ENCODE measurements around the gene KCNE2. TPM values are rescaled to one million over a fixed set of nuclear protein-coding genes. Genes with fewer than 3 reads are reported as not detected.
"Not testable (repeated sequence)": the region's sequence is repeated elsewhere in the genome, so short reads cannot be mapped to it uniquely, and the experiment has no call there.

Gene KCNE2
- total RNA-seq, 2 donors from 2014 or later, result not detected

DNA sequence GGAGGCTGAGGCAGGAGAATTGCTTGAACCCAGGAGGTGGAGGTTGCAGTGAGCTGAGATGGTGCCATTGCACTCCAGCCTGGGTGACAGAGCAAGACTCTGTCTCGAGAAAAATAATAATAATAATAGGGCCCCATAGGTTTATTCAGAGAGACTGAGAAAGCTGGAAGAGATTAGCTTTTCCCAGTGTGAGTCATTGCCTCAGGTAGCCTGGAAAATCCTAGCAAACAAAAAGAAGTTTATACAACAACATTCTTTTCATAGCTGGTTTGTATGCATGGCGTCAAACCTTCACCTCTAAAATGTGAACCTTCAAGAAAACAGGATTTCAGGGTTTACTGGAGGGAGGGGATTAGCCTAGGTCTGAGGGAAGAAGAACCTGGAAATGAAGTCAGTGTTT is 19.3 kb downstream of the KCNE2 start:
- DNase-seq (ENCODE audit: low spot score); H3K4me1 ChIP-seq (ENCODE audit: control insufficient read depth in 1 of 2, low read depth in 2 of 2); H3K9me3 ChIP-seq; H3K36me3 ChIP-seq; H3K27ac ChIP-seq; H3K4me3 ChIP-seq; H3K27me3 ChIP-seq (replicated peaks; ENCODE audit: insufficient read depth); ATAC-seq (ENCODE audit: insufficient number of reproducible peaks, low FRiP score, low read depth): not testable (repeated sequence)

DNA sequence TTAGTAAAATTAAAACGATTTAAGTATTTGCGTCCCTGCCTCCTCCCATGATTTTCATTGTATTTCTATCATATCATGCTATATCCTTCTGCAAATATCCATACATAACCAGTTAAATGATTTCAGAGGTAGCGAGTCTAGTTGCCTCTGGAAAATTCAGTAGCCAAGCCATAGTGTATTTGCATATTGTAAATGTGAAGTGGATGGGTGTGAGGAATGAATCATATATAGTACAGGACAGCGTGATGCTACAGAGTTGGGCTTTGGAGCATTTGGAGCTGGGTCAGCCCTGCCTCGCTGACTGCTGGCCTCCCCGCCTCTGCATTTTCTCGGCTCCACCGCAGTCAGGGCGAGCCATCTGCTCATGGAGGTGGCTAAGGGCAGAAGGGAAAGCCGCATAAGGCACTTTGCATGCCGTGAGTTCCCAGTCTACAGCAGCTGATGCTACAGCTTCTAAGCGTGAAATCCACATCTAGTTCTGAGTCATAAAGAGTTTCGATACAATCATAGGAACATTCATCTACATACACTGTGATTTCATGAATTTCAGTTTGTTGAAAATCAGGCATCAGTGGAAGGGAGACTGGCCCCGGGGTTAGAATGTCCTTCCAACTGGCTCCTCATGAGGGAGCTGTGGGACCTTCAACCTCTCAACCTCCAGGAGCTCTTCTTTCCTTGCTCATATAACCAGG is 20.1 kb downstream of the KCNE2 start:
- ATAC-seq (ENCODE audit: insufficient number of reproducible peaks, low FRiP score, low read depth), result not testable (repeated sequence)

DNA sequence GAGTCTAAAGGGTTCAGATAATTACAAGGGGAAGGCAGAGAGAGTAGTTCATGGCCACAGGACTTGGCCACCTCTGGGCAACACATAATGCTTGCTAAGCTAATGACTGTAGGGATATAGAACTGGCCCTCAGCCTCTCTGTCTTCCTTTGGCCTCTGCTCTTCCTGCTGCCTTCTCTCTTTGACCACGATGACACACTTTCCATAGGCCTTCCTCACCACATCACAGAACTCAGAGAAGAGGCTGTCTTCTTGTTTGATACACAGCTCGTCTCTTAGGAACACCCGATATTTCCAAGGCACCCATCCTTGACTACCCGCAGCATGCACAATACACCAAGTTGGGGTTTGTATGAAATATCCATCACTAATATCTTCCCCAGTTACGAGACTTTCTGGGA is 36.7 kb downstream of the KCNE2 start:
- H3K27me3 ChIP-seq (replicated peaks; ENCODE audit: insufficient read depth); H3K36me3 ChIP-seq; ATAC-seq (ENCODE audit: insufficient number of reproducible peaks, low FRiP score, low read depth); DNase-seq (ENCODE audit: low spot score); H3K9me3 ChIP-seq; H3K4me1 ChIP-seq (ENCODE audit: control insufficient read depth in 1 of 2, low read depth in 2 of 2); H3K4me3 ChIP-seq; H3K27ac ChIP-seq: not testable (repeated sequence)

More for the DNA sequence above, 20.1 kb downstream of the KCNE2 start:
- not testable (repeated sequence) for DNase-seq (ENCODE audit: low spot score); H3K4me3 ChIP-seq; H3K4me1 ChIP-seq (ENCODE audit: control insufficient read depth in 1 of 2, low read depth in 2 of 2); H3K36me3 ChIP-seq; H3K27ac ChIP-seq; H3K27me3 ChIP-seq (replicated peaks; ENCODE audit: insufficient read depth); H3K9me3 ChIP-seq

DNA sequence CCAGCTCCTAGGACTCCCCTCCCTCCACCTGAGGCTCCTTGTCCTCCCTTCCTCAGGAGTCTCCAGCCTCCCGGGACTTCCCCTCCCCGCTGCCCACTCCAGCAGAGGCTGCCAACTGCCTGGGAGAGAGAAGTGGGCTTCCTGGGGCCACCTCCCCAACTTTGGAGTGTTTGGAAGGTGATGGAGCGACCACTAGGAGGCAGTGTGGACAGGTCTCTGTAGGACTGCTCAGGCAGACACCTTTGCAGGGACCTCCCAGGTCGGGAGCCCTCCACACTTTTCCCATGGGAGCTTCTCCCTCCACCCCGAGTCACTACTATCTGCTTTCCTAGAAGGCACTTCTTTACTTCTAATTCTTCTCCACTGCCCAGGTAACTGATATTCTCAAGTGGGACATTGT is 40.9 kb downstream of the KCNE2 start:
- not testable (repeated sequence) for H3K36me3 ChIP-seq; H3K4me3 ChIP-seq; ATAC-seq (ENCODE audit: insufficient number of reproducible peaks, low FRiP score, low read depth); H3K4me1 ChIP-seq (ENCODE audit: control insufficient read depth in 1 of 2, low read depth in 2 of 2); DNase-seq (ENCODE audit: low spot score); H3K27ac ChIP-seq; H3K9me3 ChIP-seq; H3K27me3 ChIP-seq (replicated peaks; ENCODE audit: insufficient read depth)

DNA sequence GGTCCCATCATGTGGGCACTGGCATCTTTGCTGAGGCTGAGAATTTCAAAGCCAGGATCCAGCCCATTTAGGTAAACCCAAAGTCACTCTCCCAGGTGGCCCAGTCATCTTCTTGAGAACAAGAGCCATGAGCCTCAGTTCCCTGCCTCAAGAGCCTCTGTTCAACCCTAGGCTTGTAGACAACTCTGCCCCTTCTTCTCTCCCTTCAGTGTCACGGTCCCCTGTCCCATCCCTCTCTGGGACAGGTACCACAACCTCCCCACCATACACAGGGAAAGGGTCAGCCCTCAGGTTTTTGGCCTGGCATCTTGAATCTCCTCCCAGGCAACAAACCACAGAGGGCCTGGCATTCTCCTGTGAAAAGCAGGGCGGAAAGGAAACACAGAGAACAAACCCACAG is 41.9 kb downstream of the KCNE2 start:
- H3K36me3 ChIP-seq; ATAC-seq (ENCODE audit: insufficient number of reproducible peaks, low FRiP score, low read depth); H3K4me1 ChIP-seq (ENCODE audit: control insufficient read depth in 1 of 2, low read depth in 2 of 2); H3K9me3 ChIP-seq; DNase-seq (ENCODE audit: low spot score); H3K27ac ChIP-seq; H3K4me3 ChIP-seq; H3K27me3 ChIP-seq (replicated peaks; ENCODE audit: insufficient read depth): not testable (repeated sequence)

DNA sequence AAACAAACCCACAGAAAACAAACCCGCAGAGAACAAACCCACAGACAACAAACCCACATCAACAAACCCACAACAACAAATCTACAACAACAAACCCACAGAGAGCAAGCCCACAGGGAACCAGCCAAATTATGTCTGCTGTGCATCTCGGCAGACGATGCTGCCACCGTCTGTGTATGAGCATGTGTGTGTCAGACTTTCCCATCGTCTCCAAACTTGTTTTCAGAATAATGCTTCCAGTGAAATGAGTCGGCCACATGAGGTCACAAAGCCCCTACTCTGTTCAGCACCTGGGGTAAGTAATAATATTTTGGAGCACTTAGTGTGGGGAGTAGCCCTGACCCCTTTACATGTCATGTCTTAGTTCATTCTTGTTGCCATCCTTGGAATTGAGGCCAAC is 42.3 kb downstream of the KCNE2 start:
- not testable (repeated sequence) for H3K36me3 ChIP-seq; H3K27me3 ChIP-seq (replicated peaks; ENCODE audit: insufficient read depth); H3K27ac ChIP-seq; ATAC-seq (ENCODE audit: insufficient number of reproducible peaks, low FRiP score, low read depth); H3K4me1 ChIP-seq (ENCODE audit: control insufficient read depth in 1 of 2, low read depth in 2 of 2); H3K9me3 ChIP-seq; DNase-seq (ENCODE audit: low spot score); H3K4me3 ChIP-seq

DNA sequence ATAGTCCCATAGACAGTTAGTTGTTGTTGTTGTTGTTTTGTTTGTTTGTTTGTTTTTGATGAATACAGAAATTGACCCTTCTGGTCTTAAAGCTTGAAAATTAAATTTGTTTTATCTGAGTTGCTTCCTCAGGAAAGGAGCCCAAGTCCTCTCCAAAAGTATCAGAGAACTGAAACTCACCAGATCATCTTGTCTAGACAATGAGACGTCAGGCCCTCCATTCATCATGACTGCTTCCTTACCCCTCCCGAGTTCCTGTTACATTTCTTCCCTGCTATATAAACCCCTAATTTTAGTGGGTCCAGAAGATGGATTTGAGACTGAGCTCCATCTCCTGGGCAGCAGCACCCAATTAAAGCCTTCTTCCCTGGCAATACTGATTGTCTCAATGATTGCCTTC is 42.9 kb downstream of the KCNE2 start:
- not testable (repeated sequence) for H3K27me3 ChIP-seq (replicated peaks; ENCODE audit: insufficient read depth); H3K36me3 ChIP-seq; H3K27ac ChIP-seq; H3K4me3 ChIP-seq; ATAC-seq (ENCODE audit: insufficient number of reproducible peaks, low FRiP score, low read depth); DNase-seq (ENCODE audit: low spot score); H3K9me3 ChIP-seq; H3K4me1 ChIP-seq (ENCODE audit: control insufficient read depth in 1 of 2, low read depth in 2 of 2)

DNA sequence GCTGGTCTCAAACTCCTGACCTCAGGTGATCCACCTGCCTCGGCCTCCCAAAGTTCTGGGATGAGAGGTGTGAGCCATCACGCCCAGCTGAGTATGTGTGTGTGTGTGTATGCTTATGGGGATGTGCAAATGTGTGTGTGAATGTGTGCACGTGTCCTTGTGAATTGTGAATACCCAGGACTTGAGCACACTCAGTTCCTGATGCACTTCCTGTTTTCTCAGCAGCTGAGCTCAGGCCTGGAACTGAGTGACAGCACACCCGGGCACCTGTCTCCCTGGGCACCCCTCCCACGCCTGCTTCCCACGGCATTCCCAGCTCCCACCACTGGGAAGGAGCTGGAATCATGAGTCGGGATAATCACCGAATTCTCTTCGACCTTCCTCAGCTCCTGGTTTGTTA is 43.5 kb downstream of the KCNE2 start:
- H3K27me3 ChIP-seq (replicated peaks; ENCODE audit: insufficient read depth); H3K9me3 ChIP-seq; ATAC-seq (ENCODE audit: insufficient number of reproducible peaks, low FRiP score, low read depth); H3K27ac ChIP-seq; H3K4me3 ChIP-seq; H3K4me1 ChIP-seq (ENCODE audit: control insufficient read depth in 1 of 2, low read depth in 2 of 2); DNase-seq (ENCODE audit: low spot score); H3K36me3 ChIP-seq: not testable (repeated sequence)

DNA sequence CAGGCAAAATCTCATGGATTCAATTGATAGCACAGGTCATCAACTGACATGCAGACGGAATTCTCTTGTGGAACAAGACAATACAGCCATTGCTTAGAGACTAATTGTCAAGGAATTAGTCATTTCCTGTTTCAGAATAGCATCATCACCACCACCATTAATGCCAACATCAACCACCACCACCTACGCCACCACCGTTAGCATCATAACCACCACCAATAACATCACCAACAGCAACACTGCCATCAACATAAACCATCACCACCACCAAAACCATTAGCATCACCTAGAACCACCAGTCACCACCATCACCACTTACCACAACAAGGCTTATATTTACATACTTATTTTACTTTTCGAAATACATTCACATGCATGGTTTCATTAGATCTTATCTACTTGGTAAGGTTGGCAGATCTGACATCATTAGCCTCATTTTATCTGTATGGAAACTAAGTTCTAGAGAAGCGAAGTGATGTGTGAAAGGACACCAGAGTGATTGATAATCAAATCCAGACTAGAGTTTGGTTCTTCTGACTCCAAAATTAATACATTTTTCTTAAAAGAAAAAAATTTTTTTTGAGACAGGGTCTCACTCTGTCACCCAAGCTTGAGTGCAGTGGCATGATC is 53.8 kb downstream of the KCNE2 start:
- not testable (repeated sequence) for H3K27me3 ChIP-seq (replicated peaks; ENCODE audit: insufficient read depth); H3K36me3 ChIP-seq; H3K9me3 ChIP-seq; H3K4me1 ChIP-seq (ENCODE audit: control insufficient read depth in 1 of 2, low read depth in 2 of 2); DNase-seq (ENCODE audit: low spot score); H3K27ac ChIP-seq; ATAC-seq (ENCODE audit: insufficient number of reproducible peaks, low FRiP score, low read depth); H3K4me3 ChIP-seq

Other genes with a start within 250 kb of the KCNE2 start
- gene SMIM11, start 11.5 kb downstream of the KCNE2 start, total RNA-seq, result 1 to 10 TPM in 1 of 2 donors, under 1 TPM in 1; 0.41 to 6.7 TPM
- not detected for gene SMIM34, start 59.9 kb downstream of the KCNE2 start, total RNA-seq
- 10 to 100 TPM; 10.8 TPM for gene KCNE1, start 148.2 kb downstream of the KCNE2 start, total RNA-seq